ENCODE results near the gene LTBP3. TPM values are rescaled to one million over a fixed set of nuclear protein-coding genes. Genes with fewer than 3 reads are reported as not detected.

LTBP3 gene
- total and polyA plus RNA-seq, 9 of the 15 experiments (the other 6 are each of a cell fraction or from before 2014, with no cell fraction given) = 0.06 to 20.5 (median 4.8) TPM

DNA sequence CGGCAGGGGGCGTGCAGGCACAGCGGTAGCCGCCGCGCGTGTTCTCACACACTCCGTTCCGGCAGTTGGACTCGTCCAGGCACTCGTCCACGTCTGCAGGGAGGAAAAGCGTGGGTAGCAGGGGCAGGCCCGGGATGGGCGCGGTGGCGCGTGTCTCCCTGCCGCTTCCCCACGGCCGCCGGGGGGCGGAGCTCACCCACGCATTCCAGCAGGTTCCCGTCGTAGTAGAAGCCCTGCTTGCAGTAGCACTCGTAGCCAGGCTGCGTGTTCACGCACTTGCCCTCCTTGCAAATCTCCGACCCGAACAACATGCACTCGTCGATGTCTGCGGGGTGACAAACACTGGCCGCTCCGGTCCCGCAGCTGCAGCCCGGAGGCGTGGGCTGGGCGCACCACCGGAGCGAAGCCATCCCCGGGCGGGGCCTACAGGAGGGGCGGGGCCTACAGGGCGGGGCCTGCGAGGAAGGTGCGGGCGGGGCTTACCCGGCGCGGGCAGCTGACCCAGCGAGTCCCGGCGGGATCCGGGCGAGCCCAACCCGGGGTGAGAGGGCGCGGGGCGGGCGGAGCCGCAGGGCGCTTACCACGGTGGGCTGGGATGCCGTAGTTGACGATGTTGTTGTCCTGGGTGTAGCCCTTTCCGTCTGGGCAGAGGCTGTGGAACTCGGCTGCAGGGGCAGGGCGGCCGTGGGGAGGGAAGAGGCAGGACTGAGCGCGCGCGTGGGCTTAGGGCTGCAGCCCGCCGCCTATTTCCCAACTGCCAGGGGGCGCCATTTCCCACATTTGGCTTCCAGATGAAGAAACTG, 17.7 kb downstream of the LTBP3 start (continued):
- TF ChIP-seq, protein P1, sequence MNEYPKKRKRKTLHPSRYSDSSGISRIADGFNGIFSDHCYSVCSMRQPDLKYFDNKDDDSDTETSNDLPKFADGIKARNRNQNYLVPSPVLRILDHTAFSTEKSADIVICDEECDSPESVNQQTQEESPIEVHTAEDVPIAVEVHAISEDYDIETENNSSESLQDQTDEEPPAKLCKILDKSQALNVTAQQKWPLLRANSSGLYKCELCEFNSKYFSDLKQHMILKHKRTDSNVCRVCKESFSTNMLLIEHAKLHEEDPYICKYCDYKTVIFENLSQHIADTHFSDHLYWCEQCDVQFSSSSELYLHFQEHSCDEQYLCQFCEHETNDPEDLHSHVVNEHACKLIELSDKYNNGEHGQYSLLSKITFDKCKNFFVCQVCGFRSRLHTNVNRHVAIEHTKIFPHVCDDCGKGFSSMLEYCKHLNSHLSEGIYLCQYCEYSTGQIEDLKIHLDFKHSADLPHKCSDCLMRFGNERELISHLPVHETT (CRISPR knock-in tag; conservative IDR thresholded peaks at IDR 0.05 in 1 of 2, IDR thresholded peaks at IDR 0.05 in 1 of 2) = peak in 1 of 2 experiments; percentile 93; a peak in 2 of 4 replicates
- TF ChIP-seq MTA1 (IDR thresholded peaks at IDR 0.05; ENCODE audit: borderline replicate concordance) = no peak; the same call in 1 of the 2 replicates
- no peak for TF ChIP-seq MLLT1 (IDR thresholded peaks at IDR 0.05)
- TF ChIP-seq MTF1 (CRISPR knock-in tag; IDR thresholded peaks at IDR 0.05; ENCODE audit: borderline replicate concordance) = no peak
- no peak for TF ChIP-seq HNRNPUL1 (IDR thresholded peaks at IDR 0.05; ENCODE audit: low read length)
- peak; percentile 64; the same call in 1 of the 2 replicates for TF ChIP-seq E2F3 (CRISPR knock-in tag; IDR thresholded peaks at IDR 0.05)
- no peak for TF ChIP-seq RUNX1 (IDR thresholded peaks at IDR 0.05; ENCODE audit: low read depth)
- no peak for TF ChIP-seq ZNF277 (CRISPR knock-in tag; IDR thresholded peaks at IDR 0.05; ENCODE audit: borderline replicate concordance)
- TF ChIP-seq NRF1 (conservative IDR thresholded peaks at IDR 0.05 in 1 of 2, IDR thresholded peaks at IDR 0.05 in 1 of 2) = peak; percentile 64 to 72
- TF ChIP-seq PKNOX1 (IDR thresholded peaks at IDR 0.05) = no peak
- TF ChIP-seq YBX1 (IDR thresholded peaks at IDR 0.05) = no peak
- TF ChIP-seq, protein P2, sequence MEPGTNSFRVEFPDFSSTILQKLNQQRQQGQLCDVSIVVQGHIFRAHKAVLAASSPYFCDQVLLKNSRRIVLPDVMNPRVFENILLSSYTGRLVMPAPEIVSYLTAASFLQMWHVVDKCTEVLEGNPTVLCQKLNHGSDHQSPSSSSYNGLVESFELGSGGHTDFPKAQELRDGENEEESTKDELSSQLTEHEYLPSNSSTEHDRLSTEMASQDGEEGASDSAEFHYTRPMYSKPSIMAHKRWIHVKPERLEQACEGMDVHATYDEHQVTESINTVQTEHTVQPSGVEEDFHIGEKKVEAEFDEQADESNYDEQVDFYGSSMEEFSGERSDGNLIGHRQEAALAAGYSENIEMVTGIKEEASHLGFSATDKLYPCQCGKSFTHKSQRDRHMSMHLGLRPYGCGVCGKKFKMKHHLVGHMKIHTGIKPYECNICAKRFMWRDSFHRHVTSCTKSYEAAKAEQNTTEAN (CRISPR knock-in tag; IDR thresholded peaks at IDR 0.05) = 0 out of 2 replicates have a peak, but pooled peaks have one; percentile 53
- peak; percentile 84 for TF ChIP-seq FIP1L1 (IDR thresholded peaks at IDR 0.05; ENCODE audit: low read depth, low read length, poor library complexity, severe bottlenecking)
- TF ChIP-seq NFXL1 (CRISPR knock-in tag; IDR thresholded peaks at IDR 0.05) = no peak
- 0 out of 2 replicates have a peak, but pooled peaks have one; percentile 18 for TF ChIP-seq SMARCA5 (IDR thresholded peaks at IDR 0.05)
- TF ChIP-seq, protein P3, sequence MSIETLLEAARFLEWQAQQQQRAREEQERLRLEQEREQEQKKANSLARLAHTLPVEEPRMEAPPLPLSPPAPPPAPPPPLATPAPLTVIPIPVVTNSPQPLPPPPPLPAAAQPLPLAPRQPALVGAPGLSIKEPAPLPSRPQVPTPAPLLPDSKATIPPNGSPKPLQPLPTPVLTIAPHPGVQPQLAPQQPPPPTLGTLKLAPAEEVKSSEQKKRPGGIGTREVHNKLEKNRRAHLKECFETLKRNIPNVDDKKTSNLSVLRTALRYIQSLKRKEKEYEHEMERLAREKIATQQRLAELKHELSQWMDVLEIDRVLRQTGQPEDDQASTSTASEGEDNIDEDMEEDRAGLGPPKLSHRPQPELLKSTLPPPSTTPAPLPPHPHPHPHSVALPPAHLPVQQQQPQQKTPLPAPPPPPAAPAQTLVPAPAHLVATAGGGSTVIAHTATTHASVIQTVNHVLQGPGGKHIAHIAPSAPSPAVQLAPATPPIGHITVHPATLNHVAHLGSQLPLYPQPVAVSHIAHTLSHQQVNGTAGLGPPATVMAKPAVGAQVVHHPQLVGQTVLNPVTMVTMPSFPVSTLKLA (conservative IDR thresholded peaks at IDR 0.05) = peak; percentile 81 to 90
- no peak for TF ChIP-seq NELFE (IDR thresholded peaks at IDR 0.05; ENCODE audit: insufficient read depth, insufficient read length)
- TF ChIP-seq ZNF668 (CRISPR knock-in tag; IDR thresholded peaks at IDR 0.05) = no peak
- no peak for TF ChIP-seq ASH1L (IDR thresholded peaks at IDR 0.05; ENCODE audit: borderline replicate concordance, low read depth, partially characterized antibody)
